ENCODE data around the gene MEIOSIN. TPM values are rescaled to one million over a fixed set of nuclear protein-coding genes. Genes with fewer than 3 reads are reported as not detected.

Gene MEIOSIN
- total RNA-seq (2011; cell fraction: chromatin; rRNA removed; ENCODE audit: low replicate concordance): 0.48 and 1.4 TPM in 2 replicates
- total RNA-seq (2011; cell fraction: nucleolus; rRNA removed): 0.66 and 0.67 TPM in 2 replicates
- total RNA-seq (2011; cell fraction: nucleoplasm; rRNA removed): 0.37 and 0.76 TPM in 2 replicates
- total RNA-seq (2014; rRNA removed) (1.6 and 2.4 TPM in 2 replicates), total RNA-seq (2014; rRNA removed; fragmentation: Illumina TruSeq; extraction: Trizol) (0.64 and 0.76 TPM in 2 replicates), total RNA-seq (2015; rRNA removed; fragmentation: Illumina TruSeq; extraction: Trizol) (0.51 and 0.64 TPM in 2 replicates), total RNA-seq (2021) (1.5 and 2.0 TPM in 2 replicates), polyA plus RNA-seq (2011; rRNA removed) (0.20 and 1.4 TPM in 2 replicates), polyA plus RNA-seq (2014; fragmentation: Illumina TruSeq; extraction: Trizol) (1.8 and 2.2 TPM in 2 replicates), polyA plus RNA-seq (2014; fragmentation: Nextera tagmentation; extraction: Ambion mirVana) (under 1 TPM; 0.06 to 0.07 TPM), polyA plus RNA-seq (2014; rRNA removed) (1.2 and 1.6 TPM in 2 replicates), polyA minus RNA-seq (2011; rRNA and poly(A)+ RNA removed) (0.21 and 0.54 TPM in 2 replicates), Bru-seq, nascent RNA (percentile 33 among the genes with signal in this experiment), BruChase-seq, experiment 1, labeled RNA remaining after a 2-hour chase (percentile 25 among the genes with signal in this experiment), BruChase-seq, experiment 2, labeled RNA remaining after a 6-hour chase (percentile 30 among the genes with signal in this experiment)
- polyA plus RNA-seq (2011; cell fraction: cytosol; rRNA removed): 0.82 and 0.99 TPM in 2 replicates
- 0.51 and 0.86 TPM in 2 replicates for polyA plus RNA-seq (2011; cell fraction: nucleus; rRNA removed)
- polyA plus RNA-seq (2012): 1.8 and 3.2 TPM in 2 replicates
- polyA minus RNA-seq (2011; cell fraction: cytosol; rRNA and poly(A)+ RNA removed): 1.1 TPM in 1 of 2 replicates, not detected in the other
- polyA minus RNA-seq (2011; cell fraction: nucleus; rRNA and poly(A)+ RNA removed): 0.13 and 1.1 TPM in 2 replicates
- long read RNA-seq, experiment 1, partial matches to known transcripts: 6 of 7 reads
- long read RNA-seq, experiment 1, other reads (novel, unspliced or antisense): 1 of 7 reads
- long read RNA-seq, experiment 2, partial matches to known transcripts: 0 of 1 reads
- long read RNA-seq, experiment 2, other reads (novel, unspliced or antisense): 1 of 1 reads
- long read RNA-seq, experiment 3, partial matches to known transcripts: 1 of 1 reads
- long read RNA-seq, experiment 3, other reads (novel, unspliced or antisense): 0 of 1 reads

- Histone ChIP-seq H3K79me2 (ENCODE audit: control insufficient read depth, insufficient read depth, low read length) (peaks cover 25% of the 10 kb centered on the region), H2AFZ (ENCODE audit: low read depth, low read length) (peak within 1 kb of the TSS; percentile 38), H3K27me3 (ENCODE audit: control insufficient read depth in 2 of 2, insufficient read depth in 2 of 2, low read length in 2 of 2) (no peaks in the 10 kb centered on the region), H3K9me3 (replicated peaks; ENCODE audit: control insufficient read depth, insufficient read depth, low read depth, low read length) (no peaks in the 10 kb centered on the region), H3K9me1 (ENCODE audit: control insufficient read depth, insufficient read depth, low read length) (no peaks in the 10 kb centered on the region), H4K20me1 (replicated peaks; ENCODE audit: control insufficient read depth, insufficient read depth, low read length) (peaks cover 5% of the 10 kb centered on the region; the same call in 1 of the 2 replicates), H3K36me3 (ENCODE audit: control insufficient read depth, insufficient read depth, low read length) (no peaks in the 10 kb centered on the region), H3K27ac (ENCODE audit: extremely low read depth, low read depth, low read length) (0 out of 3 replicates have a peak within 1 kb of the TSS, but pooled peaks have one; percentile 10), H3K4me3 (no peak within 1 kb of the TSS), H3K9ac (ENCODE audit: insufficient read depth in 1 of 2, low read depth in 2 of 2, low read length in 2 of 2) (no peak within 1 kb of the TSS), H3K4me1 (replicated peaks in 1 of 2; ENCODE audit: control insufficient read depth in 2 of 2, insufficient read depth in 2 of 2, low read length in 2 of 2) (peaks cover 17 to 45% of the 10 kb centered on the region in 2 experiments), H3K4me2 (ENCODE audit: insufficient read depth, low read length) (no peak within 1 kb of the TSS)
- BruUV-seq (replicated peaks): no TSS peak
- FAIRE-seq: no peak
- no peak for DNase-seq (ENCODE audit: extremely low read depth in 1 of 4, low spot score in 3 of 4)
- no peak for ATAC-seq
- intact Hi-C loops (cut with micrococcal nuclease) (no loop called here), in situ Hi-C loops (cut with MboI) (no loop called here)
- CTCF ChIA-PET (ENCODE audit: low intra/inter-chr PET ratio): interaction anchor here (0.6 kb wide), 1 partner anchor 1050 kb away, joined by 3 read pairs; no protein-coding TSS in a partner anchor
- TF ChIP-seq MTA1 (IDR thresholded peaks at IDR 0.05; ENCODE audit: borderline replicate concordance) (no peak), ZNF780A (CRISPR knock-in tag; IDR thresholded peaks at IDR 0.05) (no peak), ZBTB33 (CRISPR knock-in tag; IDR thresholded peaks at IDR 0.05) (peak; percentile 97), SRSF9 (IDR thresholded peaks at IDR 0.05; ENCODE audit: borderline replicate concordance, low read depth, low read length) (no peak)
- POLR2A ChIA-PET: interaction anchor here (0.6 to 3.8 kb wide), 2 partner anchors 17 to 39 kb away, joined by 3 to 16 read pairs; no protein-coding TSS in a partner anchor
- WGBS (ENCODE audit: insufficient coverage, low coverage, missing lambda C conversion rate): 93% methylated on average over 29 of the region's 59 CpGs
Measured at GRCh38 chr19:45733160-45733810, at the start of gene MEIOSIN. TSS of gene MEIOSIN (plus strand) at chr19:45733439. CDS start at chr19:45735377, 1,938 bp downstream.
